ENCODE data around the gene ROPN1L.

Gene ROPN1L

GRCh38 chr5:10423022-10423421 lies 18.7 kb upstream of the ROPN1L start:
- no peak overlapping the region for H3K9ac ChIP-seq (ENCODE audit: low read length)
- H4K20me1 ChIP-seq (ENCODE audit: low read depth, low read length), result no peaks in the 10 kb centered on the region
- peaks cover 31% of the 10 kb centered on the region; the same call in 1 of the 2 replicates for H3K36me3 ChIP-seq (ENCODE audit: low read length)
- no peak overlapping the region for H2AFZ ChIP-seq (ENCODE audit: low read depth, low read length, severe bottlenecking)
- H3F3A ChIP-seq (ENCODE audit: insufficient read depth), result 0 out of 2 replicates have a peak, but pooled peaks cover 8% of the 10 kb centered on the region
- H3K4me2 ChIP-seq (ENCODE audit: low read depth, low read length, poor library complexity, severe bottlenecking), result no peak overlapping the region
- H3K27me3 ChIP-seq (ENCODE audit: low read length), result no peaks in the 10 kb centered on the region
- no peak overlapping the region for H3K27ac ChIP-seq (ENCODE audit: low read depth, low read length)
- H3K9me2 ChIP-seq (replicated peaks; ENCODE audit: insufficient read depth, low read length), result no peaks in the 10 kb centered on the region
- H3K79me2 ChIP-seq (ENCODE audit: insufficient read depth, low read length), result no peaks in the 10 kb centered on the region
- TF ChIP-seq CTCF (IDR thresholded peaks at IDR 0.05; ENCODE audit: insufficient read depth, low read length, poor library complexity, severe bottlenecking) (no peak), EZH2phosphoT487 (conservative IDR thresholded peaks at IDR 0.05; ENCODE audit: low read length) (no peak)
- H3K9me3 ChIP-seq (ENCODE audit: insufficient read depth, low read length), result no peaks in the 10 kb centered on the region
- no peak overlapping the region for H3K4me3 ChIP-seq (ENCODE audit: insufficient read depth, low read length, poor library complexity, severe bottlenecking)

GRCh38 chr5:10424124-10424731 lies 17.5 kb upstream of the ROPN1L start:
- Histone ChIP-seq H3K9ac (ENCODE audit: low read length) (no peak overlapping the region), H3K27me3 (ENCODE audit: low read length) (no peaks in the 10 kb centered on the region), H3K9me2 (replicated peaks; ENCODE audit: insufficient read depth, low read length) (no peaks in the 10 kb centered on the region), H3K27ac (ENCODE audit: low read depth, low read length) (no peak overlapping the region), H3F3A (ENCODE audit: insufficient read depth) (0 out of 2 replicates have a peak, but pooled peaks cover 8% of the 10 kb centered on the region), H4K20me1 (ENCODE audit: low read depth, low read length) (no peaks in the 10 kb centered on the region), H3K9me3 (ENCODE audit: insufficient read depth, low read length) (no peaks in the 10 kb centered on the region), H2AFZ (ENCODE audit: low read depth, low read length, severe bottlenecking) (no peak overlapping the region), H3K4me3 (ENCODE audit: insufficient read depth, low read length, poor library complexity, severe bottlenecking) (no peak overlapping the region), H3K36me3 (ENCODE audit: low read length) (peaks cover 32% of the 10 kb centered on the region; the same call in 1 of the 2 replicates), H3K4me2 (ENCODE audit: low read depth, low read length, poor library complexity, severe bottlenecking) (no peak overlapping the region), H3K79me2 (ENCODE audit: insufficient read depth, low read length) (no peaks in the 10 kb centered on the region)
- TF ChIP-seq CTCF (IDR thresholded peaks at IDR 0.05; ENCODE audit: insufficient read depth, low read length, poor library complexity, severe bottlenecking) (peak; percentile 51), EZH2phosphoT487 (conservative IDR thresholded peaks at IDR 0.05; ENCODE audit: low read length) (no peak)

GRCh38 chr5:10427201-10427600 lies 14.5 kb upstream of the ROPN1L start:
- no peaks in the 10 kb centered on the region for H3K9me2 ChIP-seq (replicated peaks; ENCODE audit: insufficient read depth, low read length)

More at GRCh38 chr5:10427201-10427600, 14.5 kb upstream of the ROPN1L start:
- Histone ChIP-seq H3K27me3 (ENCODE audit: low read length) (no peaks in the 10 kb centered on the region), H3K79me2 (ENCODE audit: insufficient read depth, low read length) (no peaks in the 10 kb centered on the region), H3K4me2 (ENCODE audit: low read depth, low read length, poor library complexity, severe bottlenecking) (no peak overlapping the region), H3K9ac (ENCODE audit: low read length) (no peak overlapping the region), H3K27ac (ENCODE audit: low read depth, low read length) (no peak overlapping the region), H3F3A (ENCODE audit: insufficient read depth) (0 out of 2 replicates have a peak, but pooled peaks cover 8% of the 10 kb centered on the region), H3K36me3 (ENCODE audit: low read length) (peaks cover 22% of the 10 kb centered on the region; the same call in 1 of the 2 replicates), H4K20me1 (ENCODE audit: low read depth, low read length) (no peaks in the 10 kb centered on the region), H3K4me3 (ENCODE audit: insufficient read depth, low read length, poor library complexity, severe bottlenecking) (no peak overlapping the region), H3K9me3 (ENCODE audit: insufficient read depth, low read length) (no peaks in the 10 kb centered on the region), H2AFZ (ENCODE audit: low read depth, low read length, severe bottlenecking) (no peak overlapping the region)
- no peak for TF ChIP-seq CTCF (IDR thresholded peaks at IDR 0.05; ENCODE audit: insufficient read depth, low read length, poor library complexity, severe bottlenecking)
- TF ChIP-seq EZH2phosphoT487 (conservative IDR thresholded peaks at IDR 0.05; ENCODE audit: low read length), result no peak
